ENCODE measurements around the gene SLC44A1. TPM values are rescaled to one million over a fixed set of nuclear protein-coding genes. Genes with fewer than 3 reads are reported as not detected.

The SLC44A1 gene
- total and polyA plus RNA-seq, 2 of the 13 experiments (the other 11 are each of a cell fraction or from before 2014, with no cell fraction given), result 21.4 to 40.8 TPM

DNA sequence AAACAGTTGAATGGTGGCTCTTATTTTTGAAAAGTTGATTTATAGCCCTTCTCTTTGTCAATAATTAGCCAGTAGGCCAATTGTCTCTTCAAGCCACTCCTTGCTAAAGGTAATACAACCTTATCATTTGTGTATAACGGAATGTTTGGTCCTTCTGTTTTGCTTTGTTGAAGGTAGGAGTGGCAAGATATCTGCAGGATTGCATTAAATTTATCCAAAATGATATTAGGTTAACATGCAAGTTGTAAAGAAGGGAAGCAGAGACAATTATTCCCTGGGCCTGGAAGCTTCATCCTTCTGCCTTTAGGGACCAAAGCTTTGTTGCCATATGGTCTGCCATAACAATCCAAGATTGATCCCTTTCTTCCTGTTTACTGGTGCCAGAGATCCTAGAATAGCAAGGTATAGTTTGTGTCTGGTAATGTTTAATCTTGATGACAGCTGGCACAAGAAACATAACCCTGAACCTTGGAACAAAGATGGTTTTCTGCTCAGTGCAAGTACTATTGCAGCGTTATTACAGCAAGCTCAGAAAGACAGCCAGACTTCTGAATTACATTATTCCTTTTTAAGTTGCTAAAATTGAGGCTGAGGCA lies 187.9 kb downstream of the SLC44A1 start (continued):
- TF ChIP-seq, protein P1, sequence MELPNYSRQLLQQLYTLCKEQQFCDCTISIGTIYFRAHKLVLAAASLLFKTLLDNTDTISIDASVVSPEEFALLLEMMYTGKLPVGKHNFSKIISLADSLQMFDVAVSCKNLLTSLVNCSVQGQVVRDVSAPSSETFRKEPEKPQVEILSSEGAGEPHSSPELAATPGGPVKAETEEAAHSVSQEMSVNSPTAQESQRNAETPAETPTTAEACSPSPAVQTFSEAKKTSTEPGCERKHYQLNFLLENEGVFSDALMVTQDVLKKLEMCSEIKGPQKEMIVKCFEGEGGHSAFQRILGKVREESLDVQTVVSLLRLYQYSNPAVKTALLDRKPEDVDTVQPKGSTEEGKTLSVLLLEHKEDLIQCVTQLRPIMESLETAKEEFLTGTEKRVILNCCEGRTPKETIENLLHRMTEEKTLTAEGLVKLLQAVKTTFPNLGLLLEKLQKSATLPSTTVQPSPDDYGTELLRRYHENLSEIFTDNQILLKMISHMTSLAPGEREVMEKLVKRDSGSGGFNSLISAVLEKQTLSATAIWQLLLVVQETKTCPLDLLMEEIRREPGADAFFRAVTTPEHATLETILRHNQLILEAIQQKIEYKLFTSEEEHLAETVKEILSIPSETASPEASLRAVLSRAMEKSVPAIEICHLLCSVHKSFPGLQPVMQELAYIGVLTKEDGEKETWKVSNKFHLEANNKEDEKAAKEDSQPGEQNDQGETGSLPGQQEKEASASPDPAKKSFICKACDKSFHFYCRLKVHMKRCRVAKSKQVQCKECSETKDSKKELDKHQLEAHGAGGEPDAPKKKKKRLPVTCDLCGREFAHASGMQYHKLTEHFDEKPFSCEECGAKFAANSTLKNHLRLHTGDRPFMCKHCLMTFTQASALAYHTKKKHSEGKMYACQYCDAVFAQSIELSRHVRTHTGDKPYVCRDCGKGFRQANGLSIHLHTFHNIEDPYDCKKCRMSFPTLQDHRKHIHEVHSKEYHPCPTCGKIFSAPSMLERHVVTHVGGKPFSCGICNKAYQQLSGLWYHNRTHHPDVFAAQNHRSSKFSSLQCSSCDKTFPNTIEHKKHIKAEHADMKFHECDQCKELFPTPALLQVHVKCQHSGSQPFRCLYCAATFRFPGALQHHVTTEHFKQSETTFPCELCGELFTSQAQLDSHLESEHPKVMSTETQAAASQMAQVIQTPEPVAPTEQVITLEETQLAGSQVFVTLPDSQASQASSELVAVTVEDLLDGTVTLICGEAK (IDR thresholded peaks at IDR 0.05), result no peak
- TF ChIP-seq, protein P1 (CRISPR knock-in tag; IDR thresholded peaks at IDR 0.05), result no peak; the same call in 1 of the 2 replicates
- TF ChIP-seq FOXJ3 (CRISPR knock-in tag; IDR thresholded peaks at IDR 0.05; ENCODE audit: borderline replicate concordance) (peak; percentile 92), MLLT10 (CRISPR knock-in tag; IDR thresholded peaks at IDR 0.05) (no peak), ZFP82 (CRISPR knock-in tag; IDR thresholded peaks at IDR 0.05; ENCODE audit: borderline replicate concordance) (no peak), TMF1 (CRISPR knock-in tag; IDR thresholded peaks at IDR 0.05; ENCODE audit: low read depth) (no peak), DNMT1 (CRISPR knock-in tag; IDR thresholded peaks at IDR 0.05) (no peak), PHF5A (CRISPR knock-in tag; IDR thresholded peaks at IDR 0.05; ENCODE audit: low read depth, unreplicated experiment) (no peak), ZNF256 (CRISPR knock-in tag; conservative IDR thresholded peaks at IDR 0.05) (no peak), TRIM24 (CRISPR knock-in tag; IDR thresholded peaks at IDR 0.05) (no peak), REL (CRISPR knock-in tag; conservative IDR thresholded peaks at IDR 0.05) (no peak), ZC3H13 (CRISPR knock-in tag; IDR thresholded peaks at IDR 0.05) (no peak)
- TF ChIP-seq, protein P2, sequence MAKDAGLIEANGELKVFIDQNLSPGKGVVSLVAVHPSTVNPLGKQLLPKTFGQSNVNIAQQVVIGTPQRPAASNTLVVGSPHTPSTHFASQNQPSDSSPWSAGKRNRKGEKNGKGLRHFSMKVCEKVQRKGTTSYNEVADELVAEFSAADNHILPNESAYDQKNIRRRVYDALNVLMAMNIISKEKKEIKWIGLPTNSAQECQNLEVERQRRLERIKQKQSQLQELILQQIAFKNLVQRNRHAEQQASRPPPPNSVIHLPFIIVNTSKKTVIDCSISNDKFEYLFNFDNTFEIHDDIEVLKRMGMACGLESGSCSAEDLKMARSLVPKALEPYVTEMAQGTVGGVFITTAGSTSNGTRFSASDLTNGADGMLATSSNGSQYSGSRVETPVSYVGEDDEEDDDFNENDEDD (CRISPR knock-in tag; IDR thresholded peaks at IDR 0.05; ENCODE audit: borderline replicate concordance), result no peak
- TF ChIP-seq, protein P3, sequence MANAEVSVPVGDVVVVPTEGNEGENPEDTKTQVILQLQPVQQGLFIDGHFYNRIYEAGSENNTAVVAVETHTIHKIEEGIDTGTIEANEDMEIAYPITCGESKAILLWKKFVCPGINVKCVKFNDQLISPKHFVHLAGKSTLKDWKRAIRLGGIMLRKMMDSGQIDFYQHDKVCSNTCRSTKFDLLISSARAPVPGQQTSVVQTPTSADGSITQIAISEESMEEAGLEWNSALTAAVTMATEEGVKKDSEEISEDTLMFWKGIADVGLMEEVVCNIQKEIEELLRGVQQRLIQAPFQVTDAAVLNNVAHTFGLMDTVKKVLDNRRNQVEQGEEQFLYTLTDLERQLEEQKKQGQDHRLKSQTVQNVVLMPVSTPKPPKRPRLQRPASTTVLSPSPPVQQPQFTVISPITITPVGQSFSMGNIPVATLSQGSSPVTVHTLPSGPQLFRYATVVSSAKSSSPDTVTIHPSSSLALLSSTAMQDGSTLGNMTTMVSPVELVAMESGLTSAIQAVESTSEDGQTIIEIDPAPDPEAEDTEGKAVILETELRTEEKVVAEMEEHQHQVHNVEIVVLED (CRISPR knock-in tag; IDR thresholded peaks at IDR 0.05; ENCODE audit: borderline replicate concordance), result no peak; the same call in 1 of the 2 replicates
- TF ChIP-seq, protein P4, sequence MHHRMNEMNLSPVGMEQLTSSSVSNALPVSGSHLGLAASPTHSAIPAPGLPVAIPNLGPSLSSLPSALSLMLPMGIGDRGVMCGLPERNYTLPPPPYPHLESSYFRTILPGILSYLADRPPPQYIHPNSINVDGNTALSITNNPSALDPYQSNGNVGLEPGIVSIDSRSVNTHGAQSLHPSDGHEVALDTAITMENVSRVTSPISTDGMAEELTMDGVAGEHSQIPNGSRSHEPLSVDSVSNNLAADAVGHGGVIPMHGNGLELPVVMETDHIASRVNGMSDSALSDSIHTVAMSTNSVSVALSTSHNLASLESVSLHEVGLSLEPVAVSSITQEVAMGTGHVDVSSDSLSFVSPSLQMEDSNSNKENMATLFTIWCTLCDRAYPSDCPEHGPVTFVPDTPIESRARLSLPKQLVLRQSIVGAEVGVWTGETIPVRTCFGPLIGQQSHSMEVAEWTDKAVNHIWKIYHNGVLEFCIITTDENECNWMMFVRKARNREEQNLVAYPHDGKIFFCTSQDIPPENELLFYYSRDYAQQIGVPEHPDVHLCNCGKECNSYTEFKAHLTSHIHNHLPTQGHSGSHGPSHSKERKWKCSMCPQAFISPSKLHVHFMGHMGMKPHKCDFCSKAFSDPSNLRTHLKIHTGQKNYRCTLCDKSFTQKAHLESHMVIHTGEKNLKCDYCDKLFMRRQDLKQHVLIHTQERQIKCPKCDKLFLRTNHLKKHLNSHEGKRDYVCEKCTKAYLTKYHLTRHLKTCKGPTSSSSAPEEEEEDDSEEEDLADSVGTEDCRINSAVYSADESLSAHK (CRISPR knock-in tag; IDR thresholded peaks at IDR 0.05; ENCODE audit: borderline replicate concordance), result no peak
